ENCODE measurements around the gene CUEDC1. TPM values are rescaled to one million over a fixed set of nuclear protein-coding genes. Genes with fewer than 3 reads are reported as not detected.
A peak's percentile ranks its signal among the peaks of the same experiment; 100 is the strongest.

The CUEDC1 gene, protein sequence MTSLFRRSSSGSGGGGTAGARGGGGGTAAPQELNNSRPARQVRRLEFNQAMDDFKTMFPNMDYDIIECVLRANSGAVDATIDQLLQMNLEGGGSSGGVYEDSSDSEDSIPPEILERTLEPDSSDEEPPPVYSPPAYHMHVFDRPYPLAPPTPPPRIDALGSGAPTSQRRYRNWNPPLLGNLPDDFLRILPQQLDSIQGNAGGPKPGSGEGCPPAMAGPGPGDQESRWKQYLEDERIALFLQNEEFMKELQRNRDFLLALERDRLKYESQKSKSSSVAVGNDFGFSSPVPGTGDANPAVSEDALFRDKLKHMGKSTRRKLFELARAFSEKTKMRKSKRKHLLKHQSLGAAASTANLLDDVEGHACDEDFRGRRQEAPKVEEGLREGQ
- 14.4 and 14.5 TPM in 2 replicates for total RNA-seq

DNA sequence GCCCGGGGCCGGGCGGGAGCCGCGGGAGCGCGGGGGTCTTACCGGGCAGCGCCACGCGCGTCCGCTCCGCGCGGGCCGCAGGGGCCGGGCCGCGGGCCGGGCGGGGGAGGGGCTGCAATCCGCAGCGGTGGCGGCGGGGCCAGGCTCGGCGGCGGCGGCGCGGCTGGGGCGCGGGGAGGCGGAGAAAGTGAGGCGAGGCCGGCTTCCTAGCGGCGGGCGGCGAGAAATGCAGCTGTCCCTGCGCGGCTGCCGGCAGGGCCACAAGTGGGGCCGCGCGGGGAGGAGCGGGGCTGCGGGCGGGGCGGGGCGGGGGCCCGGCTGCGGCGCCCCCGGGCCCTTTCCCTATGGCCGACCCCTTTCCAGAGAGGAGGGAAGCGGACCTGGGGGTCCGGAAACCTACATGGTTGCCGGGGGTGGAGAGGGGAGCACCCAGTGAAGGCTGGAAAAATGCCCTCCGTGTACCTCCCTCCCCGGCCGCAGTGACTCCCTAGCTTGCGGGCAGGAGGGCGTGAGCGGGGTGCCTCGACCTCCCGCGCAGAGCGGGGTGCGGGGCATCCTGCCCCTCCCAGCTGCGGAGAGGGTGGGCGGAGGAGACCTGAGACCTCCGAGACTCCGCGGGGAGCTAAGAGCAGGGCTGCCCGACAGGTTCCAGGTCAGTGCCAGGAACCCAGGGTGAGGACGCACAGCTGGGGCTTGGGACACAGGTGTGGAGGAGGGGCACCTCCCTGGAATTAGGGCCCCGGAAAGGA, at the start of gene CUEDC1:
Gene CUEDC1, minus strand, starts transcription at position 230 of the 749 bp plus-strand sequence. CDS start 69,848 bp downstream, outside the sequence.
- H3K4me3 ChIP-seq (ENCODE audit: low read depth, low read length): peak within 1 kb of the TSS; percentile 78
- no peak for DNase-seq (ENCODE audit: low read depth)
- TF ChIP-seq, protein P1, sequence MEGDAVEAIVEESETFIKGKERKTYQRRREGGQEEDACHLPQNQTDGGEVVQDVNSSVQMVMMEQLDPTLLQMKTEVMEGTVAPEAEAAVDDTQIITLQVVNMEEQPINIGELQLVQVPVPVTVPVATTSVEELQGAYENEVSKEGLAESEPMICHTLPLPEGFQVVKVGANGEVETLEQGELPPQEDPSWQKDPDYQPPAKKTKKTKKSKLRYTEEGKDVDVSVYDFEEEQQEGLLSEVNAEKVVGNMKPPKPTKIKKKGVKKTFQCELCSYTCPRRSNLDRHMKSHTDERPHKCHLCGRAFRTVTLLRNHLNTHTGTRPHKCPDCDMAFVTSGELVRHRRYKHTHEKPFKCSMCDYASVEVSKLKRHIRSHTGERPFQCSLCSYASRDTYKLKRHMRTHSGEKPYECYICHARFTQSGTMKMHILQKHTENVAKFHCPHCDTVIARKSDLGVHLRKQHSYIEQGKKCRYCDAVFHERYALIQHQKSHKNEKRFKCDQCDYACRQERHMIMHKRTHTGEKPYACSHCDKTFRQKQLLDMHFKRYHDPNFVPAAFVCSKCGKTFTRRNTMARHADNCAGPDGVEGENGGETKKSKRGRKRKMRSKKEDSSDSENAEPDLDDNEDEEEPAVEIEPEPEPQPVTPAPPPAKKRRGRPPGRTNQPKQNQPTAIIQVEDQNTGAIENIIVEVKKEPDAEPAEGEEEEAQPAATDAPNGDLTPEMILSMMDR (conservative IDR thresholded peaks at IDR 0.05; ENCODE audit: low read depth, low read length): no peak

DNA sequence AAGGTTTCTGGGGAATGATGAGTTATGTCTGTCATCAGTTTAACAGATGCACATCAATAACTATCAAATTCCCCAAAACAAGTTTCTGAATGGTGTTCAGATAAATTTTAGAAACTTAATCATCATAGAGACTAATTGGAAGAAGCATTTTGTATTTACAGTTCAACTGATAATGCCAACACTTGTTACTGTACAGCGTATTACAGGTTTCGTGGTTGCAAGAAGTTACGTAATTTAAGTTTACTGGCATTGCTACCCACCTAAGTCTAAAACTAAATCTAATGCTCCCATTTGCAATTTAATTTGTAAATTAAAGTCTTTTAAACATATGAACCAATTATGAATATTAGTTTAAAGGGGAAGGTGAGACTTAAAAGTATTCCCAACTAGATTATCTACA, 48.8 kb upstream of the CUEDC1 start:
- DNase-seq (ENCODE audit: low read depth): no peak
- TF ChIP-seq, protein P1 (conservative IDR thresholded peaks at IDR 0.05; ENCODE audit: low read depth, low read length): no peak
- peak overlapping the region; percentile 75 for H3K4me3 ChIP-seq (ENCODE audit: low read depth, low read length)

DNA sequence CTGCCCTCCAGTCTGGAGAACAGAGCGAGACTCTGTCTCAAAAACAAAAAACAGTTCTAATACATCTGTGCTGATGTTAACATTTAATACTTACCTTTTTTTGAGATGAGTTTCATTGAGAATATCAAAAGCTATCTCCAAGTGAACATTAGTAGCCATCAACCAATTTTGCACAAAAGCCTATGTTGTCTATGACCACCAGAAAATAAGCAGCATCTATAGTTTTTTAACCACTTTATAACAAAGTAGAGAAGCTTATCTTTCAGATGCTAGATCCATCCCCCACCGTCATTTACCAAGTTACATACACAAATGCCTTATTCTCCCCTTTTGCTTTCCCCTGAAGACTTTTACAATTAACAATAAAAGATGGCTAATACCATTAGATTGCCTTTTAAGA, 47.8 kb upstream of the CUEDC1 start:
- H3K4me3 ChIP-seq (ENCODE audit: low read depth, low read length): no peak overlapping the region
- TF ChIP-seq, protein P1 (conservative IDR thresholded peaks at IDR 0.05; ENCODE audit: low read depth, low read length): no peak
- DNase-seq (ENCODE audit: low read depth): no peak

DNA sequence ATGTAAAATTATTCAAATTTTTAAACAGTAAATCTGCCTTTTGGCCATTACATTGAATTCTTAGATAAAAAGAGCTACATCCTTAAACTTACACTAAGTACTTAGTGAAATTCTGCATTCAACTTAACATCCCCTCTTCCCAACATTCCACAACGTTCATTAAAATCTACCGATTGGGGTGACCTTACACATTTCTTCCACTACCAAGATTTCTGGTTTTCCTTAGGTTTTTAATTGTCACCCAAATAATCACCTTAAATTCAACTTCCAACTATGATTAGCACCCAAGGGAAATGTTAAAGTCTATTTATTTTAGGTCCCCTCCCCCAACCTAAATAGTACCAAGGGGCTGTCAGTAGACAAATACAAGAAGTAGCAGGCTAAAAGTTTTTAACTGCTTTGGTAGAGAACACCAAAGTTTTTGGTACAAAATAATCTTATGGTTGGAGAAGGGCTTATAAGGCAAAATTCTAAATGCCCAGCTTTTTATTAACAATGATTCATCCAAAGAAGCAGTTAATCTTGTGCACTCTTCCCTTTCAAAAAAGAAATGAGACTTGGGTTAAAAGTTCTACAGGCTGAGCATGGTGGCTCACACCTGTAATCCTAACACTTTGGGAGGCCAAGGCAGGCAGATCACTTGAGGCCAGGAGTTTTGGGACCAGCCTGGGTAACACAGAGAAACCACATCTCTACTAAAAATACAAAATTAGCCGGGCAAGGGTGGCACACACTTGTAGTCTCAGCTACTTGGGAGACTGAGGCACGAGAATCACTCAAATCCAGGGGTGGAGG, 47.1 kb upstream of the CUEDC1 start:
- no peak overlapping the region for H3K4me3 ChIP-seq (ENCODE audit: low read depth, low read length)

DNA sequence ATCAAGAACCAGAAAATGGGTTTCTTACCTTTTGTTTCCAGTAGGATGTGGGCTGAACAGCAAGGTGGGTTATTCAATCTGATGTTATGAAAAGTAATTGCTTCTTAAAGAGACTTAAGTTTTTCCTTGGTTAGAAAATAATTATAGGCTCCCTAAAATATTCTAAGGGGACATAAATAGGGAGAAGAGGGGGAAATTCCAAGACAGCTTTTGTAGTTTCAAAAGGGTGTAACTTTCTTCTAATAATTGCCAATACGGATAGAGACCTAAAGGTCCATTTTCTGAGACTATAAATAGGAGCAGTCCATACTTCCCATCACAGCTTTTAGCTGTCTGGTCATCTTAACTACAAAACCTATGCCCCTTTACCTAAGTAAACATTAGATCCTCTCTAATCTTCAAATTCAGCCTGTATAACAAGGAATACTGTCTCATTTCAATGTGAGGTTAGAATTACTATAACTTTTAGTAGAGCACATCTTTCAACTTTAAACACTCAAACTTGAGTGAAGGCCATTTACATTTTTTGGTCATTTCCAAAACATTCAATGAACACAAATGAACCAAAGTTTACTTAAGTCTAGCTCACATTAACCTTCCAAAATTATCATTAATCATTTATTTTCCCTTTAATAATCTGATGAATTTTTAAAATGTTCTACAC, 46.4 kb upstream of the CUEDC1 start:
- no peak overlapping the region for H3K4me3 ChIP-seq (ENCODE audit: low read depth, low read length)
- DNase-seq (ENCODE audit: low read depth): no peak
- TF ChIP-seq, protein P1 (conservative IDR thresholded peaks at IDR 0.05; ENCODE audit: low read depth, low read length): no peak

More for the DNA sequence above, 47.1 kb upstream of the CUEDC1 start:
- TF ChIP-seq, protein P1 (conservative IDR thresholded peaks at IDR 0.05; ENCODE audit: low read depth, low read length): no peak
- no peak for DNase-seq (ENCODE audit: low read depth)

DNA sequence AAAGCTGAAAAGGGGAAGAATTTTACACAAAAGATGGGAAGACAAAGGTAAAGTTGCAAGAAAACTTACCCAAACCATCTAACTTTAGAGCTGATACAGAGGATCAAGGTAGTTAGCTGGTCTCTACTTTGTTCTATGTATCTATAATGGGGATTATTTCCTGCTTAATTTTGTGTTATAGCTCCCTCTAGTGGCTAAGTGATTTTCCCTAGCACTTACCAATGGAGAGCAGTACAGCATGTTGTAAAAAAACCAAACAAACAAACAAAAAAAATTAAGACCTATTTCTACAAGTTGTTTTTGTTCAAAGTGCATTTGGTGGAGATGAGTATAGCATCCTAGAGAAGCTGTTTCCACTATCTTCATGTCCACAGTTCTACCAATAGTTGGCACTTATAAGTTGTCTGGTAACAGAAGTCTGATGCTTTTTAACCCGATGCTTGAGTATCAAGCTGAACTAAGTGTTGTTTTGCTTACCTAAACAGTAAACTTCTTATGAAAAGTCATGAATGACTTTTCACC, 44.3 kb upstream of the CUEDC1 start:
- DNase-seq (ENCODE audit: low read depth): no peak
- H3K4me3 ChIP-seq (ENCODE audit: low read depth, low read length): no peak overlapping the region
- TF ChIP-seq, protein P1 (conservative IDR thresholded peaks at IDR 0.05; ENCODE audit: low read depth, low read length): peak; percentile 75
